SKM-1 (cell line): ENCODE data around the gene MINK1.
"Not testable (repeated sequence)": the region's sequence is repeated elsewhere in the genome, so short reads cannot be mapped to it uniquely, and the experiment has no call there.

ENCODE experiments used
- DNase-seq: peaks from one replicate; lab custom pipeline; 2025; ENCODE audit not compliant: unreplicated experiment; lab: John Stamatoyannopoulos, UW

MINK1 gene

DNA sequence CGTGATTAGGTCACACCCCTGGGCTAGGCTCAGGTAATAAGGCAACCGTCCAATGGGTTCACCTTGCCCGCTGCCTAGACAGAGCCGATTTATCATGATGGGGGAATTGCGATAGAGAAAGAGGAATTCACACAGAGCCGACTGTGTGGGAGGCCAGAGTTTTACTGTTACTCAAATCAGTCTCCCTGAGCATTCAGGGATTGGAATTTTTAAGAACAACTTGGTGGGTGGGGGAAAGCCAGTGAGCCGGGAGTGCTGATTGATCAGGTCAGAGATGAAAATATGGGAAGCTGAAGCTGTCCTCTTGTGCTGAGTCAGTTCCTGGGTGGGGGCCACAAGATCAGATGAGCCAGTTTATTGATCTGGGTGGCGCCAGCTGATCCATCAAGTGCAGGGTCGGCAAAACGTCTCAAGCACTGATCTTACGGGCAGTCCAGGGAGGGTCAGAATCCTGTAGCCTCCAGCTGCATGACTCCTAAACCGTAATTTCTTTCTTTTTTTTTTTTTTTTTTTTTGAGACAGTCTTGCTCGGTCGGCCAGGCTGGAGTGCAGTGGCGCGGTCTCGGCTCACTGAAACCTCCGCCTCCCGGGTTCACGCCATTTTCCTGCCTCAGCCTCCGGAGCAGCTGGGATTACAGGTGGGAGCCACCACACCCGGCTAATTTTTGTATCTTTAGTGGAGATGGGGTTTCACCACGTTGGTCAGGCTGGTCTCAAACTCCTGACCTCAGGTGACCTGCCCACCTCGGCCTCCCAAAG, 93.6 kb downstream of the MINK1 start:
- not testable (repeated sequence) for DNase-seq

DNA sequence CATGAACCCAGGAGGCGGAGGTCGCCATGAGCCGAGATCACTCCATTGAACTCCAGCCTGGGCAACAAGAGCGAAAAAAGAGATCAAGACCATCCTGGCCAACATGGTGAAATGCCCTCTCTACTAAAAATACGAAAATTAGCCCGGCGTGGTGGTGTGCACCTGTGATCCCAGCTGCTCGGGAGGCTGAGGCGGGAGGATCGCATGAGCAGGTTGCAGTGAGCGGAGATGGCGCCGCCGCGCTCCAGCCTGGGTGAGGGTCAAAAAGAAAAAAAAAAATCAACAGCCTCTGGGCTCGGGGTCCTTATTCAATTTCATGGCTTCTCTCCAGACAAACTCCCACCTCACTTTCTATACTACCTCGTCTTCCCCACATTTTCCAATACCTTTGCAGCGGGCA, 95.7 kb downstream of the MINK1 start:
- no peak for DNase-seq

DNA sequence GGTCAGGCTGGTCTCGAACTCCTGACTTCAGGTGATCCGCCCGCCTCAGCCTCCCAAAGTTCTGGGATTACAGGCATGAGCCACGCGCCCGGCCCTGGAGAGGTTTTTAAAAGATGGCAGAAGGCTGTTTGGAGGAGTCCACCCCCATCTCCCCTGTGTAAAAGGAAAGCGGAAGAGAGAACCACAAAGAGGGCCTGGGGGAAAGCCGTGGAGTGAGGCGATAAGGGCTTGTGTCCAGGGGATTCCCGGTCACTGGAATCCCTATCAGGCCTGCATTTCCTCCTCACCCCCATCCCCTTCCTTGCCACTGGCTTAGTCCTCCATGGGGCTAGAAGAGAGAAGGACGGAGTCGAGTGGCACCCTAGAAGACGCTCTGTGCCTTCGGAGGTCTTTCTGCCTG, 98.8 kb downstream of the MINK1 start, which contains the start of gene GP1BA:
Gene GP1BA, plus strand, starts transcription at position 315 of the 400 bp plus-strand sequence. CDS start 328 bp downstream, outside the sequence.
- DNase-seq = no peak

DNA sequence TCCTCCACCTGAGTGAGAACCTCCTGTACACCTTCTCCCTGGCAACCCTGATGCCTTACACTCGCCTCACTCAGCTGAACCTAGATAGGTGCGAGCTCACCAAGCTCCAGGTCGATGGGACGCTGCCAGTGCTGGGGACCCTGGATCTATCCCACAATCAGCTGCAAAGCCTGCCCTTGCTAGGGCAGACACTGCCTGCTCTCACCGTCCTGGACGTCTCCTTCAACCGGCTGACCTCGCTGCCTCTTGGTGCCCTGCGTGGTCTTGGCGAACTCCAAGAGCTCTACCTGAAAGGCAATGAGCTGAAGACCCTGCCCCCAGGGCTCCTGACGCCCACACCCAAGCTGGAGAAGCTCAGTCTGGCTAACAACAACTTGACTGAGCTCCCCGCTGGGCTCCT, 99.6 kb downstream of the MINK1 start:
- DNase-seq = no peak

DNA sequence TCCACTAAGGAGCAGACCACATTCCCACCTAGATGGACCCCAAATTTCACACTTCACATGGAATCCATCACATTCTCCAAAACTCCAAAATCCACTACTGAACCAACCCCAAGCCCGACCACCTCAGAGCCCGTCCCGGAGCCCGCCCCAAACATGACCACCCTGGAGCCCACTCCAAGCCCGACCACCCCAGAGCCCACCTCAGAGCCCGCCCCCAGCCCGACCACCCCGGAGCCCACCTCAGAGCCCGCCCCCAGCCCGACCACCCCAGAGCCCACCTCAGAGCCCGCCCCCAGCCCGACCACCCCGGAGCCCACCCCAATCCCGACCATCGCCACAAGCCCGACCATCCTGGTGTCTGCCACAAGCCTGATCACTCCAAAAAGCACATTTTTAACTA, 100.5 kb downstream of the MINK1 start:
- no peak for DNase-seq

DNA sequence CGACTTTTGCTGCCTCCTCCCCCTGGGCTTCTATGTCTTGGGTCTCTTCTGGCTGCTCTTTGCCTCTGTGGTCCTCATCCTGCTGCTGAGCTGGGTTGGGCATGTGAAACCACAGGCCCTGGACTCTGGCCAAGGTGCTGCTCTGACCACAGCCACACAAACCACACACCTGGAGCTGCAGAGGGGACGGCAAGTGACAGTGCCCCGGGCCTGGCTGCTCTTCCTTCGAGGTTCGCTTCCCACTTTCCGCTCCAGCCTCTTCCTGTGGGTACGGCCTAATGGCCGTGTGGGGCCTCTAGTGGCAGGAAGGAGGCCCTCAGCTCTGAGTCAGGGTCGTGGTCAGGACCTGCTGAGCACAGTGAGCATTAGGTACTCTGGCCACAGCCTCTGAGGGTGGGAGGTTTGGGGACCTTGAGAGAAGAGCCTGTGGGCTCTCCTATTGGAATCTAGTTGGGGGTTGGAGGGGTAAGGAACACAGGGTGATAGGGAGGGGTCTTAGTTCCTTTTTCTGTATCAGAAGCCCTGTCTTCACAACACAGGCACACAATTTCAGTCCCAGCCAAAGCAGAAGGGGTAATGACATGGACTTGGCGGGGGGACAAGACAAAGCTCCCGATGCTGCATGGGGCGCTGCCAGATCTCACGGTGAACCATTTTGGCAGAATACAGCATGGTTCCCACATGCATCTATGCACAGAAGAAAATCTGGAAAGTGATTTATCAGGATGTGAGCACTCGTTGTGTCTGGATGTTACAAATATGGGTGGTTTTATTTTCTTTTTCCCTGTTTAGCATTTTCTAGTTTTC, 101.2 kb downstream of the MINK1 start:
- DNase-seq = peak; percentile 22

DNA sequence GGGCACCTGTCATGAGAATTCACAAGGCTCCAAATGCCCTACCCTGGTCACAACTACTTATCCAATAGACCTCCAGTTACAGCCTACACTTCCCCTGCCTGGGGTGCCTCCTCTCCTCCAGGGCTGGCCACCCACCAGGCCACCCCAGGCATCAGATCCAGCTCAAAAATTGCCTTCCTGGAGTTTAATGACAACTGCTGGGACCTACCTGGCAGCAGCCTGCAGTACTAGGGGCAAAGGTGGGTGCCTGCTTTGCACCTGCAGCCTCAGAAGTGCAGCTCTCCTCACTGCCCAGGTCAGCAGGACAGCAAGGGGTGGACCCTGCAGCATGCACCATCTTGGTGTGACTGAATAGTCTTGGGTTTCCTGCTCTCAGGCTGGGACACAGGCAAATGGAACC, 102.5 kb downstream of the MINK1 start:
- no peak for DNase-seq

DNA sequence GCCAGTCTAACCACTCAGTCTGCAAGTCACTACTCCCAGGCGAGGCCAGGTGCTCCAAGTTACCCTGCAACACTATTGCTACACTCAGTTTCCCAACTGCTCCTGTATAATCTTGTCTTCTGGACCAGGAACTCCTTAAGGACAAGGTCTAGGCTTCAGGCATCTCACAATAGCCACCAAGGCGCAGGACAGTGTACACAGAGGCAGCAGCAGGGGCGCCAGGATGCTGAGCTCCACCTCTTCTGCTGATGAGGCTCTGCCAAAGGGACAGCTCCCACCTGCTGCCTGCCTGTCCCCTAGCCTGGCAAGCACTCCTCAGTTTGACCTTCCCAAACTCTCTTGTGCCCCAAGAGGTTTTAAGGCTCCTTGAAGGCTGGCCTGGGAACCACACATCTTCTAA, 103.3 kb downstream of the MINK1 start:
- DNase-seq = no peak

DNA sequence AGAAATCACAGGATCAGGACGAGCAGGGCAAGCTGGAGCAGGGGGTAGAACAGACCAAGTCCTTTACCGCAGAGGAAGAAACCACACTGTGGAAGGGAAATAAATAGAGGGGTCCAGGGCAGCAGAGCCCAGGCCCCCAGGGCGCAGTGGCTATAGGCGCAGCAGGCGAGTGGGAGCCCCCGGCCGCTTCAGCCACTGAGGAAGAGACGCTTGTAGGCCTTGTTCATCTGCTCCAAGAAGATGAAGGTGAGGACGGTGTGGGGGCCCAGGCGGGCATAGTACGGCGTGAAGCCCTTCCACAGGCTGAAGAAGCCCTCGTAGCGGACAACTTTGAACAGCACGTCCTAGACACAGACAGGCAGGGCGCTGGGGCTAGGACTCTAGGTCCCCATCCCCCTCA, 104.4 kb downstream of the MINK1 start:
- DNase-seq = no peak

DNA sequence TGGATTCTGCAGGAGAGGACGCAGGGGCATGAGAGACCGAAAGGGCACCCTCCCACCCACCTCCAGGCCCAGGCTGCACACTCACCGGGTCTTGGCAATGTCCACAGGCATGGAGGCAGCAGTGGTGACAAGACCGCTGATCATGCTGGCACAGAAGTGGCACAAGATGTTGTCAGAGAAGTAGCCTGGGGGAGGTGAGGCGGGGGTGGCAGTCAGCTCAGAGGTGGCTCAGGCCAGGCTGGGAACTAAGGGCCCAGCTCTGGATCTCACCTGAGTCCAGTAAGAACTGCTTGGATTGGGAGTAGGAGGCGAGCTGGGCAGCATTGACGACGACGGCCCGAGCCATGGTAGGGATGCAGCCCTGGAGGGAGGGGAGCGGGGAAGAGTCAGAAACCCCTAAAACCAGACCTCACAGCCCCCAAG, 104.9 kb downstream of the MINK1 start:
- DNase-seq = no peak

DNA sequence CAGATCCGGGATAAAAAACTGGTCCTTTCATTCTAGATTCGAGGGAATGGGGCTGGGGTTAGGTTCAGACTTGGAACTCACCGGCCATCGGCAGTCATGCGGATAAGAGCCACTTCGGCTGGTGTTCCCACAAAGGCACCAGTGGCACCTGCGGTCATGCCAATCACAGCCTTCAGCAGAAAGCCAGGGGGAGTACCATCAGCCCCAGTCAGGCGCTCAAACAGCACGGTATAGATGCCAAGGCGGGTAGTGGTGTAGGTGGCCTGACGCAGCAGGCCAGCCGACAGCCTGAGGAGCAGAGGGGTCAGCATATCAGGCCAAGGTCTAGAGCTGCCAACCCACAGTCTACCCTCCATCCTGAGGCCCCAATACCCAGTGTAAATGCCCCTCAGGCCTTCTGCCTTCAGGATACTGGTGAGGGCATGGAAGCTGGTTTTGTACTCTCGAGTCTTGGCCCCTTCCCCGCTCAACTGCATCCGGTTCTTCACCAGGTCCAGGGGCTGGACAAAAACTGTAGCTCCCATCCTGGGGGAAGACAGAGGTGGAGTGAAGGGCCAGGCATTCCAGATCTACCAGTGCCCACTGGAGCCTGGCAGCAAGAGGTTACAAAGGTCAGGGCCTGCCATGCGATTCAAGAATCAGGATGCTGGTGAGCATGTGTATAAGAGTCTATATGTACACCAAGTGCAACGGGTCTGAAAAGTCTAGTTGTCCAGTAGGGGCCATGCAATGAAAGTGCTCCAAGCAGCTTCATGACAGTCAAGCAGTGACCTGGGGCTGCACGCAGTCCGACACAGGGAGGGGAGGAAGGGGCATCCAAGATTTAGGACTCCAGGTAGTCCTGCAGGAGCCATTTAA, 105.8 kb downstream of the MINK1 start:
- no peak for DNase-seq

DNA sequence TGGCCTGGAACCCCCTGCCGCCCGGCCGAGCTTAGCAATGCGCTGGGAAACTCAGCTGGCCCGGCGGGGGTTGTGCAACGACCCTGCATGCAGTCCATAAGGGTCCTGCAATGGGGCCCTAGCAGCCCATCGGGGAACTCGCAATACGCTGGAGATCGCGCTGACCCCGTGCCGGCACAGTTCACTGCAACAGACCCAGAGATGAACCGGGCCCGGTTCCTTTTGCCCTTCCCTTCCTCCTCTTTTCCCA, 106.3 kb downstream of the MINK1 start:
- no peak for DNase-seq

DNA sequence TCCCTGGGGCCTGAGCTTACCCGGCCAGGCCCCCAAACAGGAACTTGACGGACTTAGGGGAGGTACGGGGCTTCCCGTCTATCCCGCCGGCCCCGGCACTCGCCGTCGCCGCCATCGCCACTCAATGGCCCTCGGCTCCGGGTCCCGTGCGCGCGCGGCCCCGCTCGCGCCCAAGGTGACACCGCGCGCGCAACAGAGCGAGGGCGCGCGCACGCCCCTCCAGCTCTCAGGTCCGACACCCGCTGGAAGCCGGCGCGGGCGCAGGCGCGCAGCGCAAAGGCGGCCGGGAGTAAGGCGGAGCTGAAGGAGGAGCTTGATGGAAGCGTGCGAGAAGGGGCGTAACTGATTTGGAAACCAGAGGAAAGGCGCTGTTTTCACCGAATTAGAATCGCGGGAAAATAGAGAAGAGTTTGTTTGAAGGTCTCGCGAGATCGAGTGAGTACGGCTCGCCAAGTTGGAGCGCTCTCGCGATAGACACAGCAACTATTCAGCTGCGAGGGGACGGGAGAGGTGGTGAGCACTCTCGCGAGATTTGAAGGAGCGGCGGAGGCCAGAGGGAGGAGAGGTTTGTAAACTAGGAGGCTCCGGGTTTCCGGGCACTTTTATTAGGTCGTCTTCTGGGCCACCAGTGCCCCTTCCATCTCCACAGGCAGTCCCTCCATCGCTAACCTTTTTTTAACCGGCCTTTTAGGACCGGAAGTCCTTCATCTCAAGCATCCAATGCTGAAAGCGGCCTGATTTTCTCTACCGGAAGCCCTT, 106.8 kb downstream of the MINK1 start, which contains the start of the genes RNF167 and SLC25A11:
Gene RNF167, plus strand, starts transcription at position 473 of the 759 bp plus-strand sequence. CDS start 642 bp downstream, outside the sequence.
Gene SLC25A11, minus strand, starts transcription at position 251 of the 759 bp plus-strand sequence. Its CDS starts 136 bp downstream, at position 115.
- DNase-seq = peak; percentile 90

DNA sequence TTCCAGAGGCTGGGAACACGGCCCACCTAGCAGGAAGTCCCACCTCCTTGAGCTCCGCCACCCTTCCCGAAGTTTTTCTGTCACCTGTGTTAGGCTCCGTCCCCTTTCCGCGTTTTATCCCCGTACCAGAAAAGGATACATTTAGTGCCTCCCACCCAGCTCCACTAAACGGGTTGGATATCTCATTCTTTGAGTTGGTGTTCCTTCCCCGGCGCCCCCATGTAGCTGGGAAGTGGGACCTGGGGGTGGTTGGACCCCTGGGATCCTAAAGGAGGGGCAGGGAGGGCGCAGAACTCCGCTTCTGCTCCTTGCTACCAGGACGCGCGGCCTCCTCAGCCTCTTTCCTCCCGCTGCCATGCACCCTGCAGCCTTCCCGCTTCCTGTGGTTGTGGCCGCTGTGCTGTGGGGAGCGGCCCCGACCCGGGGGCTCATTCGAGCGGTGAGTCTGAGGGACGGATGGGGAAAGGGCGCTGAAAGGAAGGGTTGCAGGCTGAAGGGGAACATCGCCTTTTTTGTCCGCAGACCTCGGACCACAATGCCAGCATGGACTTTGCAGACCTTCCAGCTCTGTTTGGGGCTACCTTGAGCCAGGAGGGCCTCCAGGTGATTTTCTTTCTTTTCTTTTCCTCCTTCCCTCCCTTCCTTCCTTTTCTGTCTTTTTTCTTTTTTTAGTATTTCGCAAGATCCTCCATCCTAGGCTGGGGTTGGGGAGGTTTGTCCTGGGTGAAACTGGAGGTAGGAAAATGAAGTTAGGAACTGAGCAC, 107.6 kb downstream of the MINK1 start:
- no peak for DNase-seq

DNA sequence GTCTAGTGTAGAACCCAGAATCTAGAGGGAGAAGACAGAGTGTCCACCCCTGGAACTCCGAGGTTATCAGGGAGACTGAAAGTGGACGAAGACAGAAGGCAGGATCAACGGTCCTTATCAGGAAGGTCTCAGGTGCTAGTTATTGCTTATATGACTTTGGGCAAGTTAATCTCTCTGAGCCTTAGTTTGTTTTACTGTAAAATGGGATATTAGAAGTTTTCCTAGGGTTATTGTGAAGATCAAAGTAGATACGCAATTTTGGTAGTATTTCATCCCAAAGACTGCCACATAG, 108.1 kb downstream of the MINK1 start:
- DNase-seq = no peak

DNA sequence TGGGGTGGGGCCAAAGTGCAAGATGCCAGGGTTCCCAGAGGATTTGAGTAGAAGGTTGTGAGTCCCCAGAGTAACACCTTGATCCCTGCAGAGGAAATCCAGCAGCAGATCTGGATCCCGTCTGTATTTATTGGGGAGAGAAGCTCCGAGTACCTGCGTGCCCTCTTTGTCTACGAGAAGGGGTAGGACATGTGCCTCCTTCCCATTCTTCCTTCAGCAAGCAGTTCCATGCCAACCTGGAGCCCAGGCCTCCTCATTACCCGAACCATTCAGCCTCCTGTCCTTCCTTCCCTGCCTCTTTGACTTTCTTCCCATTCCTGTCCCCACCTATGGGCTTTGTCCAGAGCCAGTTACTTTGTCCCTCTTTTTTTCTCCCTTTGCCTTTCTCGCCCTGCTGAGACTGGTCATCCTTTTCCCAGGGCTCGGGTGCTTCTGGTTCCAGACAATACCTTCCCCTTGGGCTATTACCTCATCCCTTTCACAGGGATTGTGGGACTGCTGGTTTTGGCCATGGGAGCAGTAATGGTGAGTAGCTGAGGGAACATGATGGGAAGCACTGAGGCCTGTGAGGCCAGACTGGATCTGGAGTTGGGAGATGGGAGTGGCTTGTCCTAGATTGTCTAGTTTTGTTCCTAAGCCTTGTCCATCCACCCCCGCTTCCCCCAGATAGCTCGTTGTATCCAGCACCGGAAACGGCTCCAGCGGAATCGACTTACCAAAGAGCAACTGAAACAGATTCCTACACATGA, 109.8 kb downstream of the MINK1 start:
- DNase-seq = no peak

DNA sequence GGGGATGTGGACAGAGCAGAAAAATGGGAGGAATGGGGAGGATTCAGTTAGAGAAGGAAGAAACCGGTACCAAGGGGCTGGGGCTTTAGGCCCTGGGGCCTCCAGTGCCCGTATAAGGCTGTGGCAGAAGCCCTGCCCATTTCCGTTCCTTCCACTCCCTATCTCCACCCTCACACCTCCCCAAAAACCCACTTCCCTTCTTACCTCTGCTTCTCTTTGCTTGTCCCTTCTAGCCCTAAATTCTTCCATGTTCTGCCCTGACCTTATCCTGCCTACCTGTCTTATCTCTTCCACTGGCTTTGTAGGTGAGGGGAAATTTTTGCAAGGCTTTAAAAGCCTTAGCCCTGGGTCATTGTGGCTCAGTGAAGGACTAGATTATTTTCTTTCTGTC, 111.0 kb downstream of the MINK1 start:
- DNase-seq = no peak

DNA sequence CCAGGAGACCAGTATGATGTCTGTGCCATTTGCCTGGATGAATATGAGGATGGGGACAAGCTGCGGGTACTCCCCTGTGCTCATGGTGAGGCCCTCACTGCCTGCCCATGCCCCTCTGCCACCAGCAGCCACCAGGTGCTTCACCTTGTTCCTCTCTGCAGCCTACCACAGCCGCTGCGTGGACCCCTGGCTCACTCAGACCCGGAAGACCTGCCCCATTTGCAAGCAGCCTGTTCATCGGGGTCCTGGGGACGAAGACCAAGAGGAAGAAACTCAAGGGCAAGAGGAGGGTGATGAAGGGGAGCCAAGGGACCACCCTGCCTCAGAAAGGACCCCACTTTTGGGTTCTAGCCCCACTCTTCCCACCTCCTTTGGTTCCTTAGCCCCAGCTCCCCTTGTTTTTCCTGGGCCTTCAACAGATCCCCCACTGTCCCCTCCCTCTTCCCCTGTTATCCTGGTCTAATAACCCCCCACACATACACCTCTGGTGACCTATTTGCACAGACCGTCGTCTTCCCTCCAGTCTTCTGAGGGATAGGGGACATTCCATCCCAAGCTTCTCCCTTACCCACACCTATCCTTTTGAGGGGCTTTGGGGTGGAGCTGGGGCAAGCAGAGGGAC, 111.5 kb downstream of the MINK1 start:
- no peak for DNase-seq
